GM18873 (cell line): ENCODE results near the gene ZNF438.
A peak's percentile ranks its signal among the peaks of the same experiment; 100 is the strongest.
"Not testable (repeated sequence)": the region's sequence is repeated elsewhere in the genome, so short reads cannot be mapped to it uniquely, and the experiment has no call there.

Source experiments
- ATAC-seq: cut with Tn5 transposase; IDR thresholded peaks from one replicate; pipeline ENCODE4 v1.9.1; 2021; ENCODE audit warnings: mild to moderate bottlenecking, moderate library complexity, moderate number of reproducible peaks; ENCODE audit not compliant: unreplicated experiment, low FRiP score

The ZNF438 gene

DNA sequence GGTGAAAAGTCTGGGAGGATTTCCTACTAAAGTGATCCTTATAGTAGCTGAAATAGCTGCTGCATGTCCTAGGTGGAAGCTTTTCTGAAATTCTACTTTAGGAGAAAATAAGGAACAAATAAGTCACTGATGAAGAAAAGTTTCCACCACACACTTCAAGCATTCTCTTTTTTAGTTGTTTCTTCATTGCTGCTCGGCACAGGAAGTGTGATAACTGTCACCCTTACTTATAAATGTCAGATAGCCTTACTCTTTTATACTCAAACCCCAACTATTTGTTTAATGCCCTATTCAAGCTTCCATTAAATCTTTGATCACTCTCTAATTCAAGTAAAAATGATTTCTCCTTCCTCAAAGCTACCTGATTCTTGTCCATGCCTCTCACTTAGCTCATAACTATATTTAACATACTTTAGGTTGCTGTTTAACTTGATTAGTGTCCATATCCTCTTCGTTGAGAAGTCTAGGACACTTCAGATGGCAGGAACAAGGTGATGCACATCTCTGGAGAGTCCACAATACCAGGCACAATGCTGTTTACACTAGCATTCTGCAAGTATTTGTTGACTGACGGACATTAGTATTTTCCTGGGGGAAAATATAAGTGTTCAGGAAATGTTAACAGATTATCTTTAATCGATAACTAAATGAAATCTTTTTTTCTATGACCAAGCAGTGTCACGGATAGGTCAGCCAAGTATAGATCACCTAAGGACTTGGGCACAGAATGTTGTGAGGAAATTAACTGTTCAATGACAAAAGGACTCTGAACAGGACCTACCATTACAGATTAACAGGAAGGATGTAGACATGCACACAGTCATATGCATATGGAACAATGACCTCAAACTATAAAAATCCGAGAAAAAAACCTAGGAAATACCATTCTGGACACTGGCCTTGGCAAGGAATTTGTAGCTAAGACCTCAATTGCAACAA is 67.4 kb downstream of the ZNF438 start:
- no peak for ATAC-seq

DNA sequence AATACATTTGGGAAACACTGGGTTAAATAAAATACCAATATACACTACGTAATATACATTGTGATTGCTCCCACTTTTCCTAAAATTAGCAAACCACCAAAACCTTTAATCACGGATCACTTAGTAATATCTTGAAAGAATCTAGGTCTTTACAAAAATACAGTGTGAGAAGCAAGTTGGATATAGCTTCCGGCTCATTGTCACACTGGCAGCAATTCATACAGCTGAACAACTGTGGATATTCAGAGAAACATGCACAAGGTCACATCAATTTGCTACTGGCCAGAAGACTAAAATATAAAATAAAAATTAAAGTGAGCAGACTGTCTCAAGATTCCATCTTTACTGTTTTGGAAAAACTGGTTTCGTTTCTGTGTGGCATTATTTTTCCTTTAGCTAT is 69.1 kb downstream of the ZNF438 start:
- ATAC-seq = no peak

DNA sequence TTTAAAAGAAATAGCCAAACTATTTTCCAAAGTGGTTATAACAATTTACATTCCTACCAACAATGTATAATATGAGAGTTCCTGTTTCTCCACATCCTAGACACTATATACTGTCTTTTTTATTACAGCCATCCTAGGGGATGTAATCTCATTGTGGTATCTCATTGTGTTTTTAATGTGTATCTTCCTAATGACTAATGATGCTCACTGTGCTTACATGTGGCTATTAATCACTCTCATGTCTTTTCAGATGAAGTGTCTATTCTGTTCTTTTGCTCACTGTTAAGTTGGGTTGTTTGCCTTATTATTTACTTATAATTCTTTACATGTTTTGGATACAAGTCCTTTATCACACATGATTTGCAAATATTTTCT is 71.8 kb downstream of the ZNF438 start:
- ATAC-seq = peak; percentile 5

DNA sequence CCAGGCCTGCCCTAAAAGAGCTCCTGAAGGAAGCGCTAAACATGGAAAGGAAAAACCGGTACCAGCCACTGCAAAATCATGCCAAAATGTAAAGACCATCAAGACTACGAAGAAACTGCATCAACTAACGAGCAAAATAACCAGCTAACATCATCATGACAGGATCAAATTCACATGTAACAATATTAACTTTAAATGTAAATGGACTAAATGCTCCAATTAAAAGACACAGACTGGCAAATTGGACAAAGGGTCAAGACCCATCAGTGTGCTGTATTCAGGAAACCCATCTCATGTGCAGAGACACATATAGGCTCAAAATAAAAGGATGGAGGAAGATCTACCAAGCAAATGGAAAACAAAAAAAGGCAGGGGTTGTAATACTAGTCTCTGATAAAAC is 82.4 kb downstream of the ZNF438 start:
- ATAC-seq = not testable (repeated sequence)

DNA sequence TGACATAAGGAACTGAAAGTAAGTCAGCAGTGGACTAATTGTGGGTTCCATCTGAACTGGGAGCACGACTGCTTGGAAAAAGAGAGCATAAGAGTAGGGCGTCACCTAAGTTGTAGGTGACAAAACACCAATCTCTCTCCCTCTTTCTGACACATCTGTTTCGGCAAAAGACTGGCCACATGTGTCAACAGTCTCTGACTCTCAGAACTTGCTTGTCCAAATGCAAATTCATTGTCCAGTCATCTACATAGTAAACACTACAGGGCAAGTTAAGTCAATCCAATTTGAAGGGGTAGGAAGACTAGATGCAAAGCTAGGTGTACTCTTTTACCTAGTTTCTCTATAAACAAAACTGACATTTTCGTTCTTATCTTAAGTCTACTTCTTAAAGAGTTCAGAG is 87.7 kb downstream of the ZNF438 start:
- no peak for ATAC-seq

DNA sequence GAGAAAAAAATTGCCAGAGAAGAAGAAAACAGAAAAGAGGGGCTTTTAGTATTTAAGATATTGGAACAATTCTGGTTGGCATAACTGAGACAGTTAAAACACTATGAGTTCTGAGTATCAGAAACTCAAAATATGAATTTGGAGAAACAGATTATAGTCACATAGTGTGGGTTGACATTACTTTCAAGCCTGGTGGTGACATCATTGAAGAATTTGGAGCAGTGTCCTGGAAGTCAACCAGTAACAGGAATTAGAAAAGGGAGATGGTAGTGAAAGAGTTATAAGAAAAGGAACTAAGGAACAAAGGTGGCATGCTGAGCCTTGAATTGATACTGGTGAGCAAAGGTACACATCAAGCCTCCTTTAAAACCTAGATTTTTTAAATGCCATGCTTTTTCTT is 88.2 kb downstream of the ZNF438 start:
- no peak for ATAC-seq

DNA sequence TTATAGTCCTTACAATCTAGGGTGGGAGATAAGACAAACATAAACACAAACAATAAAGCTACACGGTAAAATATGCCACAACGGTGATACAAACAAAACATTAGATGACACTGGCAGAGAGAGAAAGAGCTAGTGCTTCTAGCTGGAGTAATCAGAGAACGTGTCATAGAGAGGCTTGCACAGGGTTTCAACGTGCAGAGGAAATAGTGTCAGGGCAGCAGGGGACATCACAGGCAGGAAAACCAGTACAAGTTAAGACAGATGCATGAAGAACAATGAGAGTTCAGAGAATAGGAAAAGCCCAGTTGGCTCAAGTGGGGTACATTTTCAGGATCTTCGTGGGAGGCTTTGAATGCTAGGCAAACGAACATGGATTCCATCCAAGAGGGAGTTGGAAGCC is 91.4 kb downstream of the ZNF438 start:
- no peak for ATAC-seq

DNA sequence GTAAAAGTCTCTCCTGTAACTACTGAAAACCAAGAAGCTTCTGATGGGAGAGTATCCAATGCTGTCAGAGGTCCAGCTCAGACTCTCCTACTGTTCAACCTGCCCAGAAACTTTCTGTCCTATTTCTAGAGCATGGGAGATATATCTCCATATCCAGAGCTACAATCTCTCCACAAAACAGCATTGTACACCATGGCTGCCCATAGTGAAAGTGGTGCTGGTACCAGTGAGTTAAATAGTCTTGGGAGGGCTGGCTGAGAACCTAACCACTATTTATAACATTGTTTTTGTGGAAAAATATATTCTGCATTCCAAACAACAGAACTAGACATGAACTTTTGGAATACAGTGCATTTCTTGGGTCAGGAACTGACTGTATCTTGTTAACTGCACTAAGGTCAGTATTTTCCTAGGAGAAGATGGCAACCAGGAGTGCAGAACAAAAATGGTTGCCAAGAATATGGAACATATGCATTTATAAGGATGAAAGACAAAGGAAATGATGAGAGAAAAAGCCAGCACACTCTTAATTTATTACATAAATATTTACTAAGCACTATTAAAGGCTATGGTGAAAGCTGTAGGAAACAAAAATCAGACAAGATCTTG is 91.9 kb downstream of the ZNF438 start:
- no peak for ATAC-seq

DNA sequence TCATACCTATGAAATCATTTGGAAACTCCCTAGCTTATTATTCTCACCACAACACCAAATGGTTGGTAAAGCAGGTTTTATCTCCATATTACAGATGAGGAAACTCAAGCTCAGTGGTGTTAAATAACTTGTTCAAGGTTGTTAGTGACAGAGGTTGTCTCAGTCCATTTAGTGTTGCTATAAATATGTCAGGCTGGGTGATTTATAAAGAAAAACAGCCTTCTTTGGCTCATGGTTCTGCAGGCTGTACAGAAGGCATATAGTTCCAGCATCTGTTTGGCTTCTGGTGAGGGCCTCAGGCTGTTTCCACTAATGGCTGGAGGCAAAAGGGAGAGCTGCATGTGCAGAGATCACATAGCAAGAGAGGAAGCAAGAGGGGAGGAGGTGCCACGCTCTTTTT is 96.6 kb downstream of the ZNF438 start:
- ATAC-seq = no peak

DNA sequence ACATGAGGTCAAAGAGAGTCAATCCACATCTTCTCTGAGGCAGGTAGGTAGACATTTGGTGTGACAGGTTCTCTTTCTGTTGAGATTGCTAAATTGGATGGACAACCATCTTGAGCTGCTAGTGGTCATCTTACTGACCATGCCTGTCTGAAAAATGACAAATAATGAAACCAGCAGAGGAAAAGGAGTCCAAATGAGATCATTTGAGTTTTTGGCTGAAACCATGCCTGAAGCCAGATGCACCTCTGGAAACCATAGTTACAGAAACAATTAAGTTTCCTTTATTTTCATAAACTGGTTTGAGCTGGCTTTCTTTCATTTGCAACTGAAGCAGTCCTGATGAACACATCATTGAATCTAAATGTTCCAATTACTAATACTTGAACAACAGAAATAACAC is 100.6 kb downstream of the ZNF438 start:
- no peak for ATAC-seq

DNA sequence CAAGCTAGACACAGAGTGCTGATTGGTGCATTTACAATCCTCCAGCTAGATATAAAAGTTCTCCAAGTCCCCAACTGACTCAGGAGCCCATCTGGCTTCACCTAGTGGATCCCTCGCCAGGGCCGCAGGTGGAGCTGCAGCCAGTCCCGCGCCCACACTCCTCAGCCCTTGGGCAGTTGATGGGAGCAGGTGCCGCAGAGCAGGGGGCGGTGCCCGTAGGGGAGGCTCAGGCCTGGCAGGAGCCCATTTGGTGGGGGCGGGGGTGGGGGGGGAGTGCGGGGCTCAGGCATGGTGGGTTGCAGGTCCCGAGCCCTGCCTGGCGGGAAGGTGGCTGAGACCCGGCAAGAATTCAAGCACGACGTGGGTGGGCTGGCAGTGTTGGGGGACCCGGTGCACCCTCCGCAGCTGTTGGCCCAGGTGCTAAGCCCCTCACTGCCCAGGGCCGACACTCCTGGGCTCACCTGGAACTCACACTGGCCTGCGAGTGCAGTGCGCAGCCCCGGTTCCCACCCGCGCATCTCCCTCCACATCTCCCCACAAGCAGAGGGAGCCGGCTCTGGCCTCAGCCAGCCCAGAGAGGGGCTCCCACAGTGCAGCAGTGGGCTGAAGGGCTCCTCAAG is 101.7 kb downstream of the ZNF438 start:
- ATAC-seq = no peak

DNA sequence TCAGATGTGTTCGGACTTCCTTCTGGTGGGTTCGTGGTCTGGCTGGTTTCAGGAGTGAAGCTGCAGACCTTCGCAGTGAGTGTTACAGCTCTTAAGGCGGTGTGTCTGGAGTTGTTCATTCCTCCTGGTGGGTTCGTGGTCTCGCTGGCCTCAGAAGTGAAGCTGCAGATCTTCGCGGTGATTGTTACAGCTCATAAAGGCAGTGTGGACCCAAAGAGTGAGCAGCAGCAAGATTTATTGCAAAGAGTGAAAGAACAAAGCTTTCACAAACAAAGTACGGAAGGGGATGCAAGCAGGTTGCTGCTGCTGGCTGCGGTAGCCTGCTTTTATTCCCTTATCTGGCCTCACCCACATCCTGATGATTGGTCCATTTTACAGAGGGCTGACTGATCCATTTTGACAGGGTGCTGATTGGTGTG is 102.3 kb downstream of the ZNF438 start:
- ATAC-seq = not testable (repeated sequence)

DNA sequence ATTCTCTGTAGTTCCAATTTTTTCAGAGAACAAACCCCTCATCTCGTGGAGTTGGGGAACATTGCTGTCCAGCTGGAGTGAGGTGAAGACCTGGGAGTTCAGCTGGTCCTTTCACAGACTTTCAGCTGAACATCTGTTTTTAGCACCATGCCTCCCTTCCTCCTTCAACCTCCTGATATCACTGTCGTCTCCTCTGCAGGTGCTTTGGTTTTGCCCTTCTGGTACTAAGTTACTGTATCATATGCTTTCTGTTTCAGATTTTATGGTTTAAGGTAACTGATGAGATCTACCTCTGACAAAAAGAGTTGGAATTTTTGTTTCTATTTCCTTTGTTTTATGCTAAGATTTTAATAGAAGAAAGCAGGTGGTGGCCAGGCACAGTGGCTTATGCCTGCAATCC is 102.9 kb downstream of the ZNF438 start:
- ATAC-seq = no peak

DNA sequence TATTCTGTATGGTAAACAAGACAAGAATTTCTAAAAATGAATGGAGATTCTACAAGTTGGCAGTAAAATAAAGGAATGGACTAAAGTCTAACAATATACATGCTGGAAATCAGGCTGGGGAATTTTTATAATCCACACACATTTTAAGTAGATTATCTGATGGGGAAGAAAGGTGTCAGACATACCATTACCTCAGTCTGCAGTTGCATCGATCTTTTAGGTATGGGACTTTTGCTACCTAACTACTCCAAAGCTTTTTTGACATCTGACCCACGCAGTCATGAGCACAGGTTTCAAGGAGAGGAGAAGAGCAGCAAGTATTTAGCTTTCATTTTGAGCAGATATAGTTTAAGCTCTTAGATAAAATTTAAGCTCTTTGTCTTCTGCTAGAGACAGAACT is 113.0 kb downstream of the ZNF438 start:
- no peak for ATAC-seq

DNA sequence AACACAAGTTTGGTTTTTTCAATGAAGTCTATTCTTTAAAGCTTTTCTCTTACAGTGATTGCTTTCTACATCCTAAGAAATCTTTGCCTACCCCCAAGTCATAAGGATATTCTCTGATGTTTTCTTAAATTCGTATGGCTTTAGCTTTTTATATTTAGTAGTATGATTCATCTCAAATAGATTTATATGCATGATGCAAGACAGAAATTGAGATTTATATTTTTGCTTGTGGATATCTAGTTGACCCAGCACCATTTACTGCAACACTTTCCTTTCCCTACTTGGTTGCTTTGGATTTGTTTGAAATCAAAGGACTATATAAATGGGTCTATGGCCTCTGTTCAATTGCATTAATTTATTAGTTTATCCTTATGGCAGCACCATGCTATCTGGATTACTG is 113.9 kb downstream of the ZNF438 start:
- no peak for ATAC-seq

DNA sequence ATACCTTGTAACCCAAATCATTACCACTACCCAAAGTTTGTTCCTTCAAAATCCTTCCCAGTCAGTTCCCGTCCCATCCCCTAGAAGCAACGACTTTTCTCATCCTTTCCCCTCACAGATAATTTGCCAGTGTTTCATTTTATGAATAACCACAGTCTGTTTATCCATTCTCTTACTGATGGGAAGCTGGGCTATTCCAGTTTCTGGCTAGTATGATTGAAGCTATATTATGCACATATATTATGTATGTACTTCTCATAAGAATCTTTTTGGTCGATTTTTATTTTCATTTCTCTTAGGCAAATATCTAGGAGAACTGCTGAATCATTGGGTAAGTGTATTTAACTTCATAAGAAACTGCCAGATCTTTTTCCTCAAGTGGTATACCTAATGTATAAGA is 114.6 kb downstream of the ZNF438 start:
- ATAC-seq = no peak

DNA sequence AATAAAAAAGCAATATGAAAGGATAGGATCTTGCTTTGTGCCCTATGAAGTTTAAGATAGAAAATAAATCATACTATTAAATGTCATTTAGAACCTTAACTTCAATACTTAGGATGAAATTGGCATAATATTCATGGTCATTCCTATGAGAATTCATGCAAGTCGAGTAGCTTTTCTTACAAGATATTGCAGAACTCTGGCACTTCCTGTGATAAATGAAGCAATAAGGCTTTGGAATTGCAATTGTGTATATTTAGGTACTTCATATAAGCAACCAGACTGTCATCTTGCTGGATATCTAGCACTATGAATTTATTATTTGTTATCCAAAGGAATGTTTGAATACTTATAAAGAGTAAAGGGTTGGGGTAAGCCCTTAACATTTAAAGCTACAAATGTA is 116.5 kb downstream of the ZNF438 start:
- ATAC-seq = no peak

DNA sequence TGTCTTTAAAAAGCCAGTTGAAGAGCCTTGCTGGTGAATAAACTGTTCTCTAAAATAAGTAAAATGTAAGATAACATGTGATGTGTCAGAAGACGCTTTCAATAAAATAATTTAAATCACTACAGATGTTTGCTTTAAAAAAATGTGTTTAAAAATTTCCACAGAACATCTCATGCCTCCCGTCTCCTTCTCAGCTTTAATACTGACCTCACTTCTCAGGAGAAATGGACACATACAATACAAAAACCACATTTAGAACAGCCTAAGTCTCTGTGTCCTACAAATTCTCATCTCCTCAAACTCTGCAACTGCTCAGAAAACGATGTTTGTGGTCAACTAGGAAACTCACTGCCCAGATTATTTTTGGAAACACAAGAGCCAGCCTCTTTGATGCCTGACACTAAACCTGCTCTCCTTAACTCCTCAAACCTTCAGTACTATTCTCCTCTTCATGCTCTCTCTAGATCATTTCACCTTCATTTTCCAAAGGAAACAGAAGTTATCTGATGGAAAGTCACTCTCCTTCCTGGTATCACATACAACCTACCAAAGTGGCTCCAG is 120.3 kb downstream of the ZNF438 start:
- ATAC-seq = no peak

DNA sequence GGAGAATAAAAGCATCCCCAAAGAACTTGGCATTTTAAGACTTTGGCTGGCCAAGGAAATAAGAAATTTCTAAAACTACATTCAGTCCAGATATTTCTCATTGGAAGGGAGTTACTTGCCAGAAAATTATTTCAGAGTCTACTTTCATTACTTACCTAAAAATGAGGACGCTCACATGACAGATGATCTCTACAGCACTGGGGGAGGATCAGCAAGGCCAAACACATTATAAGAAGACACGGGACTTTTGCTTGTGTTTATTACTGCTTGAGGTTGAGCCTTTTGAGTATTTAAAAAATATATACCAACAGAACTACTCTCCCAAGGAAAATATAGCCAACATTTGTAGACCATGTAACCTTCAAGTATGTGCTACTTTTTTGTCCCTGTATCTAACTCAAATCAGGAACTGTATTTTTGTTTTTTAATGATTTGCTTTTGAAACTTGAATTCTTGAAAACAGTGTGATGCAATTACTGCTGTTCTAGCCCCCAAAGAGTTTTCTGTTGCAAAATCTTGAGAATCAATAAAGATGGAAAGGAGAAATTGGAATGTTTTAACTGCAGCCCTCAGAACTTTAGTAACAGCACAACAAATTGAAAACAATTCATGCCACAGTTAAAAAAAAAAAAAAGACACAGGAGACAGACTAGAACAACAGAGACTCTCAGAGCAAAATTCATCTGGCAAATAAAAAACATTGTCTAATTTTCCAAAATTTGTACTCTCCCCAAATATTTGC is 128.1 kb downstream of the ZNF438 start:
- ATAC-seq = no peak

DNA sequence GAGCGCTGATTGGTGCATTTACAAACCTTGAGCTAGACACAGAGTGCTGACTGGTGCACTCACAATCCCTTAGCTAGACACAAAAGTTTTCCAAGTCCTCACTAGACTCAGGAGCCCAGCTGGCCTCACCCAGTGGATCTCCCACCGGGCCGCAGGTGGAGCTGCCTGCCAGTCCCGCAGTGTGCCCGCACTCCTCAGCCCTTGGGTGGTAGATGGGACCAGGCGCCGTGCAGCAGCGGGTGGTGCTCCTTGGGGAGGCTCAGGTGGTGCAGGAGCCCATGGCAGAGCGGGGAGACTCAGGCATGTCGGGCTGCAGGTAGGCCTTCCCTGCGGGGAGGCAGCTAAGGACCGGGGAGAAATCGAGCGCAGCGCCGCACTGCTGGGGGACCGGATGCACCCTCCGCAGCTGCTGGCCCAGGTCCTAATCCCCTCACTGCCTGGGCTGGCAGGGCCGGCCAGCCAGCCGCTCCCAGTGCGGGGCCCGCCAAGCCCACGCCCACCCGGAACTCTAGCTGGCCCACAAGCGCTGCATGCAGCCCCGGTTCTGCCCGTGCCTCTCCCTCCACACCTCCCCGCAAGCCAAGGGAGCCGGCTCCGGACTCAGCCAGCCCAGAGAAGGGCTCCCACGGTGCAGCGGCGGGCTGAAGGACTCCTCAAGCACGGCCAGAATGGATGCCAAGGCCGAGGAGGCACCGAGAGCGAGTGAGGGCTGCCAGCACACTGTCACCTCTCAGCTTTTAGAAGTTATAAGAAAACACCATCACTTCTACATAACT is 128.9 kb downstream of the ZNF438 start:
- no peak for ATAC-seq
